ENCODE data around the gene CES2. TPM values are rescaled to one million over a fixed set of nuclear protein-coding genes. Genes with fewer than 3 reads are reported as not detected.

Gene CES2
- total RNA-seq, 1 experiment from 2014 or later, result 37.6 TPM

DNA sequence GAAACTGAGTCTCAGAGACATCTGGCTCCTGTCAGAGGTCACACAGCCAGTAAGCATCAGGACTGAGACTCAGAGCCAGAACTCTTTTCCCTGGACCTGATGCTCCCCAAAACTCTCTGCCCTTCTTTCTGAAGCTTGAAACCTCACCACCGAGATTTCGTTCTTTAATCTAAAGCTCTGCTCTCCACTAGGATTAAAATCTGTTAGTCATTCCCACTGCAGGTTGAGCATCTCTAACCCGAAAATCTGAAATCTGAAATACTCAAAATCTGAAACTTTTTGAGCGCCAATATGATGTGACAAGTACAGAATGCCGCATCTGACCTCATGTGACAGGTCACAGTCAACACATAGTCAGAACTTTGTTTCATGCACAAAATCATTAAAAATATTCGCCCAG lies 18.8 kb upstream of the CES2 start:
- no peaks in the 10 kb centered on the region for H3K27me3 ChIP-seq (replicated peaks; ENCODE audit: insufficient read depth, low read depth, low read length, poor library complexity)
- no peaks in the 10 kb centered on the region for H3K36me3 ChIP-seq (ENCODE audit: insufficient read depth, low read length, poor library complexity, severe bottlenecking)
- H3K27ac ChIP-seq (ENCODE audit: low read depth, low read length, poor library complexity, severe bottlenecking), result no peak overlapping the region
- BruUV-seq (replicated peaks), result no TSS peak
- no peaks in the 10 kb centered on the region for H3K9me3 ChIP-seq (ENCODE audit: low read depth, low read length, poor library complexity, severe bottlenecking)
- ChIA-PET POLR2A (ENCODE audit: low non-redundant PET) (interaction anchor here (0.7 kb wide), 1 partner anchor 259 kb away, joined by 7 read pairs; no protein-coding TSS in a partner anchor), CTCF (interaction anchor here (0.7 kb wide), 1 partner anchor 22 kb away, joined by 3 read pairs; no protein-coding TSS in a partner anchor)
- no peak overlapping the region for H3K4me3 ChIP-seq (ENCODE audit: low read depth, low read length, poor library complexity, severe bottlenecking)
- intact Hi-C loops (cut with micrococcal nuclease; ENCODE audit: unreplicated experiment), result no loop called here
- no peak for DNase-seq (ENCODE audit: low spot score)
- TF ChIP-seq EZH2 (IDR thresholded peaks at IDR 0.05; ENCODE audit: borderline replicate concordance, low read depth, low read length, poor library complexity, severe bottlenecking), result no peak
- TF ChIP-seq, protein P1, sequence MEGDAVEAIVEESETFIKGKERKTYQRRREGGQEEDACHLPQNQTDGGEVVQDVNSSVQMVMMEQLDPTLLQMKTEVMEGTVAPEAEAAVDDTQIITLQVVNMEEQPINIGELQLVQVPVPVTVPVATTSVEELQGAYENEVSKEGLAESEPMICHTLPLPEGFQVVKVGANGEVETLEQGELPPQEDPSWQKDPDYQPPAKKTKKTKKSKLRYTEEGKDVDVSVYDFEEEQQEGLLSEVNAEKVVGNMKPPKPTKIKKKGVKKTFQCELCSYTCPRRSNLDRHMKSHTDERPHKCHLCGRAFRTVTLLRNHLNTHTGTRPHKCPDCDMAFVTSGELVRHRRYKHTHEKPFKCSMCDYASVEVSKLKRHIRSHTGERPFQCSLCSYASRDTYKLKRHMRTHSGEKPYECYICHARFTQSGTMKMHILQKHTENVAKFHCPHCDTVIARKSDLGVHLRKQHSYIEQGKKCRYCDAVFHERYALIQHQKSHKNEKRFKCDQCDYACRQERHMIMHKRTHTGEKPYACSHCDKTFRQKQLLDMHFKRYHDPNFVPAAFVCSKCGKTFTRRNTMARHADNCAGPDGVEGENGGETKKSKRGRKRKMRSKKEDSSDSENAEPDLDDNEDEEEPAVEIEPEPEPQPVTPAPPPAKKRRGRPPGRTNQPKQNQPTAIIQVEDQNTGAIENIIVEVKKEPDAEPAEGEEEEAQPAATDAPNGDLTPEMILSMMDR (conservative IDR thresholded peaks at IDR 0.05; ENCODE audit: low read depth, low read length), result no peak
- H3K4me1 ChIP-seq (ENCODE audit: insufficient read depth, low read length, poor library complexity, severe bottlenecking), result no peaks in the 10 kb centered on the region

DNA sequence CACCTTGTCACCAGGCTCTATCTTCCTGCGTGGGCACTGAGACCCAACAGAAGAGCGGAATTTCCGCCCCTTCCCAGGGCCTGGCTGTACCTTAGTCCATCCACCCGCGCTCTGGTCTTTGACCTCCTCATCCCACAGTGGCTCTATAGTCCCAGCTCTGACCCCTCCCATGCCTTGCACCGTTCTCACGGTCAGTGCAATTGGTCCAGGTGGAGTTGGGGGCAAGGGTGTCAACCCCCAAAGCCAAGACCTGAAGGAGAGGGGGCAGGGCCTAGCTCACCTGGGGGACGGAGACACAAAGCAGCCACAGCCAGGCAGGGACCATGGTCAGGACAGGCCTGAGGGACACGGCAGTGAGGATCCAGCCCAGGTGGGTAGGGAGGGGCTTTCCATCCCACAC lies 17.6 kb upstream of the CES2 start:
- DNase-seq (ENCODE audit: low spot score), result no peak
- H3K4me1 ChIP-seq (ENCODE audit: insufficient read depth, low read length, poor library complexity, severe bottlenecking), result no peaks in the 10 kb centered on the region
- TF ChIP-seq EZH2 (IDR thresholded peaks at IDR 0.05; ENCODE audit: borderline replicate concordance, low read depth, low read length, poor library complexity, severe bottlenecking), result no peak
- TF ChIP-seq, protein P1 (conservative IDR thresholded peaks at IDR 0.05; ENCODE audit: low read depth, low read length), result no peak
- POLR2A ChIA-PET (ENCODE audit: low non-redundant PET), result no interaction called here
- no TSS peak for BruUV-seq (replicated peaks)
- H3K9me3 ChIP-seq (ENCODE audit: low read depth, low read length, poor library complexity, severe bottlenecking), result no peaks in the 10 kb centered on the region
- CTCF ChIA-PET, result no interaction called here
- H3K27ac ChIP-seq (ENCODE audit: low read depth, low read length, poor library complexity, severe bottlenecking), result no peak overlapping the region
- no peaks in the 10 kb centered on the region for H3K36me3 ChIP-seq (ENCODE audit: insufficient read depth, low read length, poor library complexity, severe bottlenecking)
- H3K4me3 ChIP-seq (ENCODE audit: low read depth, low read length, poor library complexity, severe bottlenecking), result no peak overlapping the region
- intact Hi-C loops (cut with micrococcal nuclease; ENCODE audit: unreplicated experiment), result no loop called here
- no peaks in the 10 kb centered on the region for H3K27me3 ChIP-seq (replicated peaks; ENCODE audit: insufficient read depth, low read depth, low read length, poor library complexity)

GRCh38 chr16:66918355-66918754 lies 17.0 kb upstream of the CES2 start:
- Histone ChIP-seq H3K4me1 (ENCODE audit: insufficient read depth, low read length, poor library complexity, severe bottlenecking) (peaks cover 6% of the 10 kb centered on the region), H3K4me3 (ENCODE audit: low read depth, low read length, poor library complexity, severe bottlenecking) (no peak overlapping the region), H3K27ac (ENCODE audit: low read depth, low read length, poor library complexity, severe bottlenecking) (no peak overlapping the region), H3K27me3 (replicated peaks; ENCODE audit: insufficient read depth, low read depth, low read length, poor library complexity) (no peaks in the 10 kb centered on the region), H3K9me3 (ENCODE audit: low read depth, low read length, poor library complexity, severe bottlenecking) (no peaks in the 10 kb centered on the region), H3K36me3 (ENCODE audit: insufficient read depth, low read length, poor library complexity, severe bottlenecking) (no peaks in the 10 kb centered on the region)
- intact Hi-C loops (cut with micrococcal nuclease; ENCODE audit: unreplicated experiment), result no loop called here
- BruUV-seq (replicated peaks), result no TSS peak
- no peak for DNase-seq (ENCODE audit: low spot score)
- CTCF ChIA-PET, result no interaction called here
- TF ChIP-seq EZH2 (IDR thresholded peaks at IDR 0.05; ENCODE audit: borderline replicate concordance, low read depth, low read length, poor library complexity, severe bottlenecking), result no peak
- TF ChIP-seq, protein P1 (conservative IDR thresholded peaks at IDR 0.05; ENCODE audit: low read depth, low read length), result no peak
- POLR2A ChIA-PET (ENCODE audit: low non-redundant PET), result no interaction called here

Data from A673 (cell line).